Measurements from ENCODE around the gene TEX22.

- TF ChIP-seq CTCF (IDR thresholded peaks at IDR 0.05; ENCODE audit: low read depth, low read length, missing input control) (no peak), MAX (IDR thresholded peaks at IDR 0.05) (no peak)
Observed at GRCh38 chr14:105426416-105427130, 28.2 kb downstream of the TEX22 start.

Measured in liver (tissue), 2 donors.